ENCODE measurements around the gene PRDX6.

PRDX6 gene

DNA sequence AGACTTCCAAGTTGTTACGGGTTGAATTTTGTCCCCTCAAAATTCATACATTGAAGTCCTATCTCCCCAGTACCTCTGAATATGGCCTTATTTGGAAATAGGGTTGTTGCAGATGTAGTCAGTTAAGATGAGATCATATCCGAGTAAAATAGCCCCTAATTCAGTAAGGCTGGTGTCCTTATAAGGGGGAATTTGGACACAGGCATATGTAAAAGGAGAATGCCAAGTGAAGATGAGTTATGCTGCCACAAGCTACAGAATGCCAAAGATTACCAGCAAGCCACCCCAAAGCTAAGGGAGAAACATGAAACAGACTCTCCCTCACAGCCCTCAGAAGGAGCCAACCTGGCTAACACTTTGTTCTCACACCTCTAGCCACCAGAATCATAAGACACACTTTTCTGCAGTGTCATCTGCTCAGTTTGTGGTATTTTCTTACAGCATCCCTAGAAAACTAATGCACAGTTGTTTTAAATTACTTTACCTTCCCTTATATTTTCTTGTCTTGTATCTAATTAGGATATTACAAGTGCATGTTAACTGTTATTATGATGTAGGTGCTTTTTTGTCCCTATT, 43.3 kb upstream of the PRDX6 start:
- DNase-seq (ENCODE audit: low read depth, low spot score) = no peak
- TF ChIP-seq, protein P1, sequence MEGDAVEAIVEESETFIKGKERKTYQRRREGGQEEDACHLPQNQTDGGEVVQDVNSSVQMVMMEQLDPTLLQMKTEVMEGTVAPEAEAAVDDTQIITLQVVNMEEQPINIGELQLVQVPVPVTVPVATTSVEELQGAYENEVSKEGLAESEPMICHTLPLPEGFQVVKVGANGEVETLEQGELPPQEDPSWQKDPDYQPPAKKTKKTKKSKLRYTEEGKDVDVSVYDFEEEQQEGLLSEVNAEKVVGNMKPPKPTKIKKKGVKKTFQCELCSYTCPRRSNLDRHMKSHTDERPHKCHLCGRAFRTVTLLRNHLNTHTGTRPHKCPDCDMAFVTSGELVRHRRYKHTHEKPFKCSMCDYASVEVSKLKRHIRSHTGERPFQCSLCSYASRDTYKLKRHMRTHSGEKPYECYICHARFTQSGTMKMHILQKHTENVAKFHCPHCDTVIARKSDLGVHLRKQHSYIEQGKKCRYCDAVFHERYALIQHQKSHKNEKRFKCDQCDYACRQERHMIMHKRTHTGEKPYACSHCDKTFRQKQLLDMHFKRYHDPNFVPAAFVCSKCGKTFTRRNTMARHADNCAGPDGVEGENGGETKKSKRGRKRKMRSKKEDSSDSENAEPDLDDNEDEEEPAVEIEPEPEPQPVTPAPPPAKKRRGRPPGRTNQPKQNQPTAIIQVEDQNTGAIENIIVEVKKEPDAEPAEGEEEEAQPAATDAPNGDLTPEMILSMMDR (IDR thresholded peaks at IDR 0.05; ENCODE audit: insufficient read depth, low read length, missing control alignments) = no peak
- ChIA-PET POLR2A (no interaction called here), CTCF (no interaction called here)
- no peak overlapping the region for H3K4me3 ChIP-seq (ENCODE audit: low read depth, low read length)

DNA sequence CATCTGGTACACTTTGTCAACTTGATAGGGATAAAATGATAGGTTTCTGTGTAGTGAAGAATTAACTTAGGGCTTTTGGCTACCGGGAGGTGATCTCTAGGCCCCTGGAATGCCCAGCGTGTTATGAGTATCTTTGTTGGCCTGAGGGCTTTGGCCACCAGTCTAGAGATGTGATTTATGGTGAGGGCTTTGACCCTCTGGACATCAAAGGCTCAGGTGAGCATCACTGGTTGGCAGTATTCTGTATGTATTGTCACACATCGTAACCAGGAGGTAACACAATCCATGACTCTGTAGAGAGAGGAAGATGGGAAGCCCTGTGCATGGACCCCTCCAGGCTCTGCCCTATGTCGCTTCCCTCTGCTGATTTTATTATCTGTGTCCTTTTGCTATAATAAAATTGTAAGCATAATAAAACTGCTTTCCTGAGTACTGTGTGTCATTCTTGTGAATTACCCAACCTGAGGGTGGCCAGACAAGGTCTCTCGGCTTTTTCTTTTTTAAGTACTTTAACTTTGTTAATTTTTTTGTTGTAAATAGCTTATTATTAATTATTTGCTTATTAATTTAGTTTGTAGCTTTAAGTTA, 40.2 kb upstream of the PRDX6 start:
- H3K4me3 ChIP-seq (ENCODE audit: low read depth, low read length) = no peak overlapping the region
- ChIA-PET CTCF (interaction anchor here (1.0 kb wide), 1 partner anchor 693 kb away, joined by 4 read pairs; no protein-coding TSS in a partner anchor), POLR2A (no interaction called here)
- TF ChIP-seq, protein P1 (IDR thresholded peaks at IDR 0.05; ENCODE audit: insufficient read depth, low read length, missing control alignments) = no peak
- DNase-seq (ENCODE audit: low read depth, low spot score) = no peak

DNA sequence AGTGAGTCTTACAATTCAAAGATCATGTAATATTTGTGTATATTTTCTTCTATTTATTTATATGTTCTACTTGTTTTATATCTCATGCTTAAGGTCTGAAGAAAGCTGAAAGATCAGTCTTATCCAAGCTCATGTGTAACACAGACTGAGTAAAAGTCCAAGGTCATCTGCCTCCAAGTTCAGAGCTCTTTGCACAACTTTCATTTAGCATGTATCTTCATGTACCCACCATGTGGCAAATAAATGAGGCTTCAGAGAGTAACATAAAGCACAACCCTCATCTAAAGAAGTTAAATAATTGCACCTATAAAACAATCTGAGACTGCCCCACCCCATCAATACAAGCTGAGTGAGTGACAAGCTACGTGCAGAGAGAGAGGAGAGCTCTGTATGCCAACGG, 38.5 kb upstream of the PRDX6 start:
- H3K4me3 ChIP-seq (ENCODE audit: low read depth, low read length) = no peak overlapping the region
- TF ChIP-seq, protein P1 (IDR thresholded peaks at IDR 0.05; ENCODE audit: insufficient read depth, low read length, missing control alignments) = no peak
- POLR2A ChIA-PET = interaction anchor here (0.7 kb wide), 1 partner anchor 429 kb away, joined by 3 read pairs; the partner anchor contains the start of genes GAS5 and ZBTB37
- no peak for DNase-seq (ENCODE audit: low read depth, low spot score)
- CTCF ChIA-PET = interaction anchor here (1.0 to 4.8 kb wide), 3 partner anchors 9 to 19 kb away, joined by 3 to 67 read pairs (median 6); no protein-coding TSS in a partner anchor

DNA sequence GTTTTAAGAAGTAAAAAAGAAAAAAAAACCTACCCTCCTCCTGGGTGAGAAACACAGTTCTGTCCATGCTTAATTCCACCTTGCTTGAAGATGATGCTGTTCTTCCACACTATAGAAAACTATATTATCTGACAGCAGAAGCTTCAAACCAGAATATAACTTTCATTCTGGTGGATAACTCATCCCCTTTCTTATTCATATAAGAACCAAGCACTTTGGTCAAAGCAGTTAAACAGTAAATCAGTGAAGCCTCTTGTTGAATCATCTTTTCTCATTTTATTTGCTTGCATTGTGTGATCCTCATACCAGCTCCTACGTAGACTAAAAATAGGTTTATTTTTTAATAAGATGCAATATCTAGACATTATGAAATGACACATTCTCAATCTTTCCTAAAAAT, 36.7 kb upstream of the PRDX6 start:
- no peak overlapping the region for H3K4me3 ChIP-seq (ENCODE audit: low read depth, low read length)
- ChIA-PET POLR2A (no interaction called here), CTCF (interaction anchor here (0.7 to 4.8 kb wide), 4 partner anchors 11 to 698 kb away, joined by 3 to 67 read pairs (median 4); no protein-coding TSS in a partner anchor)
- DNase-seq (ENCODE audit: low read depth, low spot score) = no peak
- TF ChIP-seq, protein P1 (IDR thresholded peaks at IDR 0.05; ENCODE audit: insufficient read depth, low read length, missing control alignments) = no peak

DNA sequence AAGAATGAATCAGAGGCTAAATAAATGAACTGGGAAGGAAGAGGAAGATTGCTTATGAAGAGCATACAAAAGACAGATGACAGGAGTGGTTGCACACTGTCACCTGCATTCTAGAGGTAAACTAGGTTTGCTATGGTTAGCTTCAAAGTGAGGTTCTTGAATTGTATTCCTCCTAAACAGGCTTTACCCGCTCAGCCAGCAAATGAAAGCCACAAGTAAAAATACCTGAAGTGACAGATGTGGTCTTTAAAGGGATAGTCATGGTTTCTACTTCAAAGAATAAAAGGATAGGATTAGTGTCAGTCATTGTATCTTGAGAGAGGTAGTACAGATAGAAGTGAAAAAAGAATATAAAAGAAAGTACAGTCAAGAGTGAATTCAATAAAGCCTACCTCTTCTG, 32.4 kb upstream of the PRDX6 start:
- ChIA-PET CTCF (interaction anchor here (3.1 kb wide), 1 partner anchor 14 kb away, joined by 26 read pairs; no protein-coding TSS in a partner anchor), POLR2A (interaction anchor here (0.7 kb wide), 1 partner anchor 73 kb away, joined by 3 read pairs; no protein-coding TSS in a partner anchor)
- TF ChIP-seq, protein P1 (IDR thresholded peaks at IDR 0.05; ENCODE audit: insufficient read depth, low read length, missing control alignments) = no peak
- no peak for DNase-seq (ENCODE audit: low read depth, low spot score)
- no peak overlapping the region for H3K4me3 ChIP-seq (ENCODE audit: low read depth, low read length)

DNA sequence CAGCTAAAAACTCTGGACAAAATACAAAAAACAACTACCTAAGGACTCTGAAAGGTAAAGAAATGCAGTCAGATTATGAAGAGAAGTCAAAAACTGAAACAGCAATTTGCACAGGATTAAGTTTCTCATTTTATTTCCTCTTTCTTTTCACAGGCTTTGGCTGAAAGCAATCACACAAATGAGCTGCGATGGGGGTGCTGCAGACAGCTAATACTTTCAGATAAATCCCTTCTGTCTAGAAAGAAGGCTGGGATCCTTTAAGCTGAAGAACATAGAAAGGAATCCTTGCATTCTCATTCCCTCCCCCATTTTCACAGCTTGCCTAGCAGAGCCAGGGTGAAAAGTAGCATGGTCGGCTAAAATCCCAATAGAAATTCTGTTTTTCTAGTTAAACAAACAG, 32.0 kb upstream of the PRDX6 start:
- POLR2A ChIA-PET = interaction anchor here (0.7 kb wide), 1 partner anchor 72 kb away, joined by 3 read pairs; no protein-coding TSS in a partner anchor
- CTCF ChIA-PET = interaction anchor here (3.1 kb wide), 1 partner anchor 15 kb away, joined by 26 read pairs; no protein-coding TSS in a partner anchor
- TF ChIP-seq, protein P1 (IDR thresholded peaks at IDR 0.05; ENCODE audit: insufficient read depth, low read length, missing control alignments) = no peak
- DNase-seq (ENCODE audit: low read depth, low spot score) = no peak
- no peak overlapping the region for H3K4me3 ChIP-seq (ENCODE audit: low read depth, low read length)

All from AG04449 (cell line).